GM04504 (cell line): ENCODE results near the gene CLASP1.
A peak's percentile ranks its signal among the peaks of the same experiment; 100 is the strongest.

Experiments
- DNase-seq: peaks from one replicate; pipeline ENCODE4 v3.0.0-alpha.2; 2012; ENCODE audit warnings: low read depth

The CLASP1 gene

GRCh38 chr2:121372721-121373353, 276.4 kb downstream of the CLASP1 start:
- no peak for DNase-seq

DNA sequence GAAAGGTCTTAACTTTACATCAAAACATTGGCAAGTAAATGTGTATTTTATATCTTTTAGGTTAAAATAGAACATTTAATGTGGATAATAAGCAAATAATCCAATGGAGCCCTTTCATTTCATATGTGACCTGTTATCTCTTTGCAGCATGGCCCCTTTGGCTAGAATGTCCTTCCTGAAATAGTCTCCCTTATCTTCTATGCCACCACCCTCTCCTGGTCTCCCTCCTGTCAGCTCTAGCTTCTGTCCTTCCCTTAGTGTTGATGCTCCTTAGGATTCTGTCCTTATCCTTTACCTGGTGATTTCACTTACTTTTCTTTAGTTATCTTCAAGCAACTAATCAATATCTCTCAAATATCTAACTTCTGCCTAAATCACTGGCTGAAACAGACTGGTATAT, 277.2 kb downstream of the CLASP1 start:
- no peak for DNase-seq

DNA sequence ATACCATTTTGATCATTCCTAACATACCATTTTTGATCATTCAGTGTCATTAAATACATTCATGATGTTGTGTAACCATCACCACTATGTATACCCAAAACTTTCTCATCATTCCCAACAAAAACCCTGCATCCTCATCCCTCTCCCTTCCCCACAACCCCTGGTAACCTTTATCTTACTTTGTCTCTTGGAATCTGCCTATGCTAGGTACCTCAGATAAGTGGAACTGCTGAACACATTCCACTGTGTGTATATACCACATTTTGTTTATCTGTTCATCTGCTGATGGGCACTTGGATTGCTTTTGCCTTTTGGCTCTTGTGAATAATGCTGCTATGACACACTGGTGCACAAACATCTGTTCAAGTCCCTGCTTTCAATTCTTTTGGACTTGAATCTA, 280.4 kb downstream of the CLASP1 start:
- DNase-seq, result no peak

DNA sequence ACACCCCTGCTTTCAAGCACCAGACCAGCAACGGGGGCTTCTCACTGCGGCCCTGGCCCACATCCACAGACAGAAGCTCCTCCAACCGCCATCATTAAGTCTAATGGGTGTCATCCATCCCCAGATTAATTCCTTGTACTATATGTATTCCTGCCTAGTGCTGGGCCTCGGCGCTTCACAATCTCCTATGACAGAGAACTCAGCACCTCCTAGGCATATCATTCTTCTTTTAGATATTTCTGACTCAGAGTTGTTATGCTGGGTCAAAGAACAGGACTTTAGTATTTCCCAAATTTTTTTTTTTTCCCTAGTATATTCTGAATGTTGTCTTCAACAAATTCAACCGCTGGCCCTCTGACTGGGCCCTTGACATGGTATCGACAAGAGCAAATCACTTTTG, 281.1 kb downstream of the CLASP1 start:
- no peak for DNase-seq

DNA sequence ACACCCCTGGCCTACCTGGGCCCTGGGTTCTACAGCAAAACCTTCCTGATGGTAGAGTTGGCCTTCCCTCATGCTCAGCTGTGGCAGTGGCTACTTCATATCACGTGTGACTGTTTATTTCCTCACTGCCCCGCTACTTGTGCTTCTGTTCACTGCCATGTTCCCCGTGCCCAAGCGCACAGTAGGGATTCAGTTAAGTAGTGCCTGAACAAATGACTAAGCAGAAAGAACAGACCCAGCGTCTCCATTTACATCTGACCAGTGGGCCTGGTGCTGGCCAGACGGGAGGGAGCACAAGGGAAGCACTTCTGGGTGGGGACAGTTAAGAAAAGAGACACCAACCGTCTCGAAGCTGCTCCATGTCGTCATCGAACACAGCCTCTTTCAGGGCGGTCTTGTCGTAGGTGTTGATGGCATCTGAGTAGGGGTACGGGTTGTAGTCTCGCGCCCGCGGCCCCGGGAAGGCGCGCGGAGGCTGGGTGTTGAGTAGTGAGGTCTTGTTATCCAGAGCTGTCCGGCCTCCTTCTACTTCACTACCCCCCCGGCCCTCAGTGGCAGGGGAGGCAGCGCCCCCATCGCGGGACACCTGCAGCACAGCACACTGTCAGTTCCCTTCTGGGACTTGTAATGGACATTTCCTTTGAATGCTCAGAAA, 281.9 kb downstream of the CLASP1 start:
- no peak for DNase-seq

DNA sequence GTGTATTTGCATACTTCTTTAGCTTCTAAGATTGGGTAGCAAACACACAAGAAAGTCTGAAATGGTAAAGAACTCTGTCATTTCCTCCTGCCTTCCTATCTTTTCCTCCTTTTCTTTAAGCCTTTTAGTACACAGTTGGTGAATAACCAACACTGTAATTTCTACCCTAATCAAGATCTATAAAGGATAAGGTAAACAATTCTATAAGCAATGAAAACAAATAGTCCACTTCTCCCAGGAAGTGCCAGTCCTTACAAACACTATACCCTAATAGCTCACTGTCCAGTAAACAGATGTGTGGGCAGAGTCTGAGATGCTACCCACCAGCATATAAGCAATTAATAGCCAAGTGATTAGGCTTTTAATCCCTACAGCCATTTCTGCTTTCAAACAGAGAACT, 283.2 kb downstream of the CLASP1 start:
- no peak for DNase-seq

- no peak for DNase-seq
Measured at GRCh38 chr2:121365061-121365460, 284.2 kb downstream of the CLASP1 start.

DNA sequence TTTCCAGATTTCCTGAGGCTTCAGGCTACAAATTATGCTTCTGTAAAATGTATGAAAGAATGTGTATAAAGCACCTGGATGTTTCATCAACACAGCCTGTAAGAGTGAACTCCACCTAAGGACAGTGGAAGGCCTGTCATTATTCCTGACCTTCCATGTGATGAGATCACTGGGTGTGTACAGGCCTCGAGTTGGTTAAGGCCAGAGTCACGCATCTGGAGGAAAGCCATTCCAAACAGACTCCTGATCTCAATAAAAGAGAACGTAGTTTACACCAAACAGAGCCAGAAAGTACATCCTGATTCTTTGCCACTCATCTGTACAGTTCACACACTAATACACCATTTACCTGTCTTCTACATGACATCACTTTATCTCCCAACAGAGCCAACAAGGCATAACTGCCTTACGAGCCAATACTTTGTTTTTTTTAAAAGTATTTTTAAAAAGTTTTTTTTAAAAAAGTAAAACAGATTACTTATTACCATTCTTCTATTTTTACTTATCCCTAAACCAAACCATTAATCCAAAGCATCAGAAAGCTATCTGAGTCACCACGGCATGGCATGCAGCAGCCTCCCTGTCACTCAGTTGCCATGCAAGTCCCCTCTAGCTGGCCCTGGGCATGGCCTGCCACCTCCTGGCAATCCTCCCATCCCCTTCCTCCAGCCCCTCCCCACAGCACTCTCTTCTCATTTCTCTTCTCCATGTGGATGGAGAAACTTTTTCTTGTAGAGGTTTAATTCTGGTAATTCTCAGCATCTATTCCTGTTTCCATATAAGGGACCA, 285.4 kb downstream of the CLASP1 start:
- peak; percentile 63 for DNase-seq

- no peak for DNase-seq
Measured at GRCh38 chr2:121362774-121363173, 286.5 kb downstream of the CLASP1 start.

GRCh38 chr2:121362226-121362625, 287.0 kb downstream of the CLASP1 start:
- no peak for DNase-seq

DNA sequence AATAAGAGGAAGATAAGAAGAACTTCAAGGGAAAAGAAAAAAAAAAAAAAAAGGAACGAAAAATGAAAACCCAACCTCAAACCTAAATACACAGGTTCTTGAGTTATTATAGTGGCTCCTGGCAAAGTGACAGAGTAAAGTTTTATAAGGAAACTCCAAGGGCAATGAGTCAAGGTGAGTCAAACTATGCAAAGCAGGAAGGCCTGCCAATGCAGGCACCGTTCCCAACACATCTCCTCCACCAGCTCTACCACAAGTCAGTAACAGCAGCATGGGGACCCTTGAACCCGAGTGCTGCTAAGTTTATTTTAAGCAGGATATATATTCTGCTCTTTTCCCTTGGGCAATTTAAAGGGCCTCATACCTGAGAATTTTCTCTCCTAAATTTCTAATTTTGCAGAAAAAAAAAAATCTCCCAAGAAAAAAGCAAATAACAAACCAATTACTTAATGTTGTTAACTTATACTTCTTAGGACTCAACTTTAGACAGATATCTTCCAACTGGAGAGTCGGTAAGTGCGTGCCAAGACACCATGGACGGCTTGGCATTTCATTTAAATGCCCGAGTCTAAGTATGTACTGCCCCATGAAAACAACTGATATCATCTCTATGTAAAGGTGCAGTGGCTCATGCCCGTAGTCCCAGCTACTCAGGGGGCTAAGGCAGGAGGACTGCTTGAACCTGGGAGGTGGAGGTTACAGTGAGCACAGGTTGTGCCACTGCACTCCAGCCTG, 288.5 kb downstream of the CLASP1 start:
- DNase-seq, result peak; percentile 42

DNA sequence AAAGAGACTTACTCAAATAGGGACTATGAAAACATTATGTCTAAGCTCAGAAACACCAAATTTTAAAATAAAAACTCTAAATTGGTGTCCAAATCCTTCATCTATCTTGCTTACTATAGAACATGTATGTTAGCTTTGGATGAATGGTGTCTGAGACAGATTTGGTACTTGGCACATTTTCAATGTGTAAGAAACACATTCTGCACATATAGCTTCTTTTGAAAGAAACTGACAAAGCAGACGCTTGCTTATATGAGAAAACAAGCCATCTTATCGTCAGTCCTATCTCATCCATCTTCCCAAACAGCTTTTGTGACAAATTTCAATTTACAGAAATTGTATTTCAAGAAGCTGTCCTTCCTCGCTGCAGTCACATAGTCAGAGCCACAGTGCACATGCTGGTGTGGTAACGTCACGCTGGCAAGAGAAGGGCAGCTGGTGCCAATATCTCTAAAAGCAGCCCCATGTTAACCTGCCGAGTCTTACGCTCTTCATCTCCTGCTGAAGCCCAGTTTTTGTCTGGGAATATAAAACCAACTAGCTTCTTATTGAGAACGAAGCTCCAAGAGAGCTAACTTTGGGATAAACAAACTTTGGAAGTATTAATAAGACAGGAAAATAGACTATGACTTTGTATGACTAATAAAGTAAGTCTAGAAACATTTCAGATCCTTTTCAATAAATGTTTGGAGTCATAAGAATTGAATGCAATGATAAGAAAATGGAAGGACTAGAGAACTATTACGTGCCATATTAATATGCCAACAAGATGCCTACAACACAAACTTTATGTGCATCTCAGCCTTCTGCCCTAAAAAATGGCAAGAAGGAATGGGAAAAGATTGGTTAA, 289.3 kb downstream of the CLASP1 start:
- no peak for DNase-seq

- no peak for DNase-seq
Measured at GRCh38 chr2:121359170-121359569, 290.1 kb downstream of the CLASP1 start.

GRCh38 chr2:121358291-121358690, 291.0 kb downstream of the CLASP1 start:
- no peak for DNase-seq

GRCh38 chr2:121356058-121356640, 293.1 kb downstream of the CLASP1 start:
- peak; percentile 26 for DNase-seq

- no peak for DNase-seq
Measured at GRCh38 chr2:121355488-121355887, 293.8 kb downstream of the CLASP1 start.

DNA sequence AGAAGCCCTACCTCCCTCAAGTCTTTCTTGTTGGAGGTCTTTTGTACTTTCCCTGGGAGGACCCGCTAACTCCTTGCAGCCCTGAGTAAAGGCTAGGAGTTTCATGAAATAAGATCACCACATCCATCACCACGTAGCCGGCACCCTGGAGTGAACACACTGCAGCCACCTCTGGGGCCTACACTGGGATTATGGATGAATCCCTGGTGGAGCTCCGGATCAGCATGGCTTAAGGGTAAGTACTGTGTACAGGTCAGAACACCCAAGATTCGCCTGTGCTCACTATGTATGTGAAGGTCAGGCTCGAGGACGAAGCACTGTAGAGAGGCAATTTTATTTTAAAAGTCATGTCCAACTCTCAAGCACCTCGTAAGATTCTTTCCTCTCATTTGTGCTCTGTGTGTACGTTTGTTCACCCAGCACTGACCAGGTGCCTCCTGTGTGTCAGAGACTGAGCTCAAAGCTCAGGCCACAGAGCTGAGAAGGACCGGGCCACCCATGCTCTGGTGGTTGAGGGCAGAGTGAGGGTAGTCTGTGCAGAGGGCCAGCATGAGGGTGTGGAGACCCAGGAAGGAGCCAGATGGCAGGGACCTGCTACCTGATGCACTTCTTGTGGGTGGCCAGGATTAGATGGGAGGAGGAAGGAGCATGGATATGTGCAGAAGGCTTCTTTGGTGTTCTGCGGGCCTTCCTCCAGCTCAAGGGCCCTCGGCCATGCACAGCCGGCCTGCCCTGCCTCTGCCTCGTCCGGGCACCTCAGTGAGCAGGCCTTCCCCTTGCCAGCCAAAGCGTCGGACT, 297.5 kb downstream of the CLASP1 start:
- no peak for DNase-seq

DNA sequence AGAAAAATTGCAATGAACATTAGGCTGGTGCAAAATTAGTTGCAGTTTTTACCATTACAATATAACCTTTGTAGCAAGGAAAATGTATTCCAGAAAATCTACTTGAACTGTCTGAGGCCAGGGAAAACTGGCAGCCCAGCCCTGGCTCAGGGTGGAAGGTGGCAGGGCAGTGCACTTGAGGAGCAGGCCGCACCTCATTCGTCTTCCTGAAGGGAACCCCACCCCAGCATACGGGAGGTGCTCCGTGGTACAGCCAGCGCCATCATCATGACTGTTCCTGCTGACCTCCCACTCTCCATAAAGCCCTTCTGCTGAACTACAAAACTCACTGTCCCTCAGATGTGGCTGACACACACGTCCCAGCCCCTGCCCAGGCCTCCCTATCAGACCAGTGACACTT, 298.4 kb downstream of the CLASP1 start:
- no peak for DNase-seq

- DNase-seq, result no peak
Measured at GRCh38 chr2:121350402-121350775, 298.9 kb downstream of the CLASP1 start.

- DNase-seq, result no peak
Measured at GRCh38 chr2:121349721-121350401, 299.4 kb downstream of the CLASP1 start.
